Chondrocyte (in vitro differentiated cells): Measurements from ENCODE around the gene IP6K3. TPM values are rescaled to one million over a fixed set of nuclear protein-coding genes. Genes with fewer than 3 reads are reported as not detected.

Experiments
- DNase-seq: peaks from one replicate; pipeline ENCODE4 v3.0.0; 2021; ENCODE audit warnings: mixed read lengths, low spot score
- H3K27ac Mint-ChIP-seq: one replicate; pipeline ENCODE4 v1.8.0; 2021; ENCODE audit warnings: mild to moderate bottlenecking, moderate library complexity, mixed read lengths; ENCODE audit not compliant: unreplicated experiment
- H3K27me3 Mint-ChIP-seq: 2 replicates; pipeline ENCODE4 v1.8.0; 2021; ENCODE audit warnings: low read depth, mixed read lengths
- H3K36me3 Mint-ChIP-seq: 2 replicates; pipeline ENCODE4 v1.8.0; 2021; ENCODE audit warnings: low read depth, mixed read lengths
- H3K4me1 Mint-ChIP-seq: 2 replicates; pipeline ENCODE4 v1.8.0; 2021; ENCODE audit warnings: low read depth, mild to moderate bottlenecking, mixed read lengths
- H3K4me3 Mint-ChIP-seq: one replicate; pipeline ENCODE4 v1.8.0; 2021; ENCODE audit warnings: mild to moderate bottlenecking, moderate library complexity, mixed read lengths; ENCODE audit not compliant: unreplicated experiment
- H3K9me3 Mint-ChIP-seq: 2 replicates; pipeline ENCODE4 v1.8.0; 2021; ENCODE audit warnings: low read depth, mixed read lengths
- CTCF ChIP-seq: fragments of 200-600 bp; sonication (generic); IDR thresholded peaks from 2 replicates; pipeline ENCODE4 v1.5.0; 2021; ENCODE audit warnings: antibody characterized with exemption, mild to moderate bottlenecking, moderate library complexity
- total RNA-seq: library from RNA; stranded (reverse); gene quantifications from 3 replicates; pipeline ENCODE4 v1.2.1, GENCODE V29; 2021

Gene IP6K3
- total RNA-seq, 1 donor from 2014 or later, result 6.5 TPM

GRCh38 chr6:33717934-33718455 lies 28.7 kb downstream of the IP6K3 start:
- DNase-seq, result no peak
- H3K4me3 Mint-ChIP-seq, result no peak overlapping the region
- H3K9me3 Mint-ChIP-seq, result no peaks in the 10 kb centered on the region
- no peak for TF ChIP-seq CTCF
- peak overlapping the region; percentile 17 for H3K27ac Mint-ChIP-seq
- no peaks in the 10 kb centered on the region for H3K36me3 Mint-ChIP-seq
- no peaks in the 10 kb centered on the region for H3K27me3 Mint-ChIP-seq
- H3K4me1 Mint-ChIP-seq, result peaks cover 11% of the 10 kb centered on the region

DNA sequence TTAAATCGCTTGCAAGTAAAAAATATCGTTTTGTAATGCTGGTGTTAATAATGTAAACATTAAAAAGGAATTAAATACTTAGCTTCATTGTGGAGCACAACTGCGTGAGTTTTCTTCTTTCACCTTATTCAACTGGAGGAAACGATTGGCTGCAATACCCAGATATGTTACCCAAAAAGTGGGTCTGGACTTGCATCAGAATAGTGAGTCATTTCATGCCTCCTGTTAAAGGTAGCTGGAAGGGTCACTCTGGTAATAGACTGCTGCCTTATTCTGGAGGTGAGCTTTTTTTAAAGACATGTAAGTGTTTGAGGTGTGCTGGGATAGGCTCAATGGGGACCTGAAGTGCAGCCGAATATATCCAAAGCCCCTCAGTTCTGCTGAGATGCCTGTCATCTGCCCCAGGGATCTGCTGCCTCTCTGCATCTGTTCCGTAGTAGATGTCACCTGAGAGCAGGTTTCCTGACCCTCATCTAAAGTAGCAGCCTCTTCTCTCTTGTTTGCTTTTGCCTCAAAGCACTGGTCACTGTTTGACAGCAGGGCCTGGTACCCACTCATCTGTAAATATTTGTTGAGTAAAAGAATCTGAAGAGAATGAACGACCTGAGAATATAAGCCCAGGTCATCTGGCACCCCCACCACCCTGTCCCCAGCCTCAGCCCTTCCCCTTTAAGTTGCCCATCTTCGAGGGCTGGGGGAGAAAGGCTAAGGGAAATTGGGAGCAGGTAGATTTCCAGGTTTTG lies 29.6 kb downstream of the IP6K3 start:
- Mint-ChIP-seq H3K36me3 (no peaks in the 10 kb centered on the region), H3K4me1 (peaks cover 12% of the 10 kb centered on the region), H3K4me3 (no peak overlapping the region), H3K27me3 (no peaks in the 10 kb centered on the region), H3K9me3 (no peaks in the 10 kb centered on the region), H3K27ac (no peak overlapping the region)
- no peak for TF ChIP-seq CTCF
- no peak for DNase-seq

DNA sequence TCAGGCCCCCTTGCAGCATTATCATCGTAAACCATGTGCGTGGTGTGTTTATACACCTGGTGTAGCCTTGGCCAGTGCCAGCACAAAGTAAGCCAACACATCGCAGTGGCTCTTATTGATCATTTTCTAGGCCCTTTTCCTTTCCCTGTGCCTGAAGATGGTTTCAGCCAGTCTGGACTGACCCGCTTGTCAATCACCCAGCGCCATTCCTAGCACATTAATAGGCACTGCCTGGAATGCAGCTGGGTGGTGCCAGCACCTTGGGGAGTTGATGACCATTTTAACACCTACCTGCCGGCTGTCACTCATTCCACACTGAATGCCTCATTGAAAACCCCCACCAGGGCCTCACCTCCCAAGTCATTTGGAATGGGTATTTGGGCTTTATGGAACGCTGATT lies 30.3 kb downstream of the IP6K3 start:
- no peak overlapping the region for H3K4me3 Mint-ChIP-seq
- H3K4me1 Mint-ChIP-seq, result peaks cover 19% of the 10 kb centered on the region
- no peak overlapping the region for H3K27ac Mint-ChIP-seq
- H3K36me3 Mint-ChIP-seq, result no peaks in the 10 kb centered on the region
- H3K9me3 Mint-ChIP-seq, result no peaks in the 10 kb centered on the region
- TF ChIP-seq CTCF, result no peak
- H3K27me3 Mint-ChIP-seq, result no peaks in the 10 kb centered on the region
- DNase-seq, result no peak

- H3K9me3 Mint-ChIP-seq, result no peaks in the 10 kb centered on the region
- no peak overlapping the region for H3K4me3 Mint-ChIP-seq
- no peak for TF ChIP-seq CTCF
- H3K36me3 Mint-ChIP-seq, result no peaks in the 10 kb centered on the region
- H3K27me3 Mint-ChIP-seq, result no peaks in the 10 kb centered on the region
- H3K4me1 Mint-ChIP-seq, result peaks cover 36% of the 10 kb centered on the region
- no peak for DNase-seq
- no peak overlapping the region for H3K27ac Mint-ChIP-seq
Measured at GRCh38 chr6:33714385-33715040, 32.2 kb downstream of the IP6K3 start.

- Mint-ChIP-seq H3K27me3 (no peaks in the 10 kb centered on the region), H3K9me3 (no peaks in the 10 kb centered on the region), H3K4me3 (no peak overlapping the region), H3K36me3 (peaks cover 4% of the 10 kb centered on the region), H3K27ac (no peak overlapping the region), H3K4me1 (peaks cover 42% of the 10 kb centered on the region)
- no peak for DNase-seq
- TF ChIP-seq CTCF, result no peak
Measured at GRCh38 chr6:33713786-33714185, 32.9 kb downstream of the IP6K3 start.
